K562 (cell line): ENCODE results near the gene FAM20C. TPM values are rescaled to one million over a fixed set of nuclear protein-coding genes. Genes with fewer than 3 reads are reported as not detected.

Experiments used
- ATAC-seq: fragments of 200-7000 bp; cut with Tn5 transposase; 3 replicates; pipeline ENCODE4 v1.9.1; 2020; ENCODE audit warnings: moderate library complexity
- BruUV-seq: library from RNA; stranded (reverse); fragments of 400-500 nt; replicated peaks from 2 replicates; lab custom pipeline; 2021; lab: Mats Ljungman, UMichigan
- CTCF ChIA-PET: fragments of 300-600 bp; formaldehyde crosslinking; extraction: SDS; loops from one replicate; lab custom pipeline; 2021; ENCODE audit warnings: low intra/inter-chr PET ratio; lab: Yijun Ruan, JAX
- POLR2A ChIA-PET: fragments of 300-600, 350-650 bp; sonication (Branson Sonifier 250); formaldehyde crosslinking; extraction: SDS; loops from one replicate; lab custom pipeline; 2021; ENCODE audit warnings: antibody characterized with exemption, inconsistent platforms; lab: Yijun Ruan, JAX
- DNase-seq, 4 experiments: peaks; one replicate each; pipeline versions ENCODE4 v3.0.0 to v3.0.0-alpha.2; 2011 to 2018; ENCODE audit warnings: low spot score in 3 of 4, mixed read lengths in 3 of 4; ENCODE audit errors: extremely low read depth in 1 of 4
- FAIRE-seq: peaks from 2 replicates; lab custom pipeline; 2011; peaks lifted over from hg19 to GRCh38; lab: Jason Lieb, UNC
- H2AFZ ChIP-seq: 2 replicates; pipeline ENCODE4 v1.6.0; 2011; ENCODE audit warnings: low read depth, low read length, control low read depth, inconsistent platforms
- H3K27ac ChIP-seq: fragments of 200-600 bp; 3 replicates; pipeline ENCODE4 v1.8.0; 2011; ENCODE audit warnings: low read depth, mild to moderate bottlenecking, control low read depth, inconsistent platforms, low read length, moderate library complexity, mixed read lengths; ENCODE audit errors: extremely low read depth
- H3K27me3 ChIP-seq, 2 experiments: fragments of 300-600 bp in 1 of 2; 2 replicates in 1 of 2; 3 replicates in 1 of 2; pipeline versions ENCODE4 v1.6.0 to v1.8.0; 2011; ENCODE audit warnings: inconsistent platforms in 2 of 2, low read length in 2 of 2, mild to moderate bottlenecking in 1 of 2, mixed read lengths in 1 of 2, moderate library complexity in 1 of 2; ENCODE audit not compliant: control insufficient read depth in 2 of 2, insufficient read depth in 2 of 2
- H3K36me3 ChIP-seq: fragments of 300-600 bp; 3 replicates; pipeline ENCODE4 v1.8.0; 2011; ENCODE audit warnings: mild to moderate bottlenecking, low read length, inconsistent platforms; ENCODE audit not compliant: control insufficient read depth, insufficient read depth
- H3K4me1 ChIP-seq, 2 experiments: fragments of 200-600 bp in 1 of 2; replicated peaks in 1 of 2; 2 replicates in 1 of 2; 3 replicates in 1 of 2; pipeline versions ENCODE4 v1.5.1 to v1.8.0; 2011; ENCODE audit warnings: inconsistent platforms in 2 of 2, low read length in 2 of 2, mild to moderate bottlenecking in 1 of 2, mixed read lengths in 1 of 2, moderate library complexity in 1 of 2; ENCODE audit not compliant: control insufficient read depth in 2 of 2, insufficient read depth in 2 of 2
- H3K4me2 ChIP-seq: 2 replicates; pipeline ENCODE4 v1.6.1; 2011; ENCODE audit warnings: low read length, control low read depth, inconsistent platforms, mixed read lengths; ENCODE audit not compliant: insufficient read depth
- H3K4me3 ChIP-seq: fragments of 200-600 bp; sonication (generic), shearing (Covaris generic); 2 replicates; pipeline ENCODE4 v1.5.1; 2016; ENCODE audit warnings: control low read depth, inconsistent platforms
- H3K79me2 ChIP-seq: fragments of 200-600 bp; 3 replicates; pipeline ENCODE4 v1.8.0; 2011; ENCODE audit warnings: low read length, inconsistent platforms; ENCODE audit not compliant: control insufficient read depth, insufficient read depth
- H3K9ac ChIP-seq, 2 experiments: 2 replicates each; pipeline versions ENCODE4 v1.6.0 to v1.6.1; 2011; ENCODE audit warnings: low read depth in 2 of 2, low read length in 2 of 2, control low read depth in 1 of 2, inconsistent platforms in 1 of 2, mild to moderate bottlenecking in 1 of 2, mixed read lengths in 1 of 2; ENCODE audit not compliant: insufficient read depth in 1 of 2
- H3K9me1 ChIP-seq: one replicate; pipeline ENCODE4 v1.6.0; 2011; ENCODE audit warnings: inconsistent platforms, mild to moderate bottlenecking, low read length, moderate library complexity; ENCODE audit not compliant: control insufficient read depth, insufficient read depth
- H3K9me3 ChIP-seq: replicated peaks from 2 replicates; pipeline ENCODE4 v1.5.1; 2011; ENCODE audit warnings: low read depth, low read length, inconsistent platforms; ENCODE audit not compliant: control insufficient read depth, insufficient read depth
- H4K20me1 ChIP-seq: replicated peaks from 2 replicates; pipeline ENCODE4 v1.6.1; 2011; ENCODE audit warnings: low read length, inconsistent platforms, mixed read lengths; ENCODE audit not compliant: control insufficient read depth, insufficient read depth
- ILF3 ChIP-seq: fragments of 450-650 bp; IDR thresholded peaks from 2 replicates; pipeline ENCODE4 v1.6.1; 2018; ENCODE audit warnings: antibody characterized with exemption, mild to moderate bottlenecking, moderate library complexity, borderline replicate concordance
- KLF13 ChIP-seq: fragments of 450-650 bp; IDR thresholded peaks from 2 replicates; pipeline ENCODE4 v1.6.1; 2016; ENCODE audit warnings: missing genetic modification characterization, low read depth, mild to moderate bottlenecking, missing compliant biosample characterization, moderate library complexity, borderline replicate concordance
- MED1 ChIP-seq: sonication (generic); formaldehyde crosslinking; IDR thresholded peaks from 2 replicates; pipeline ENCODE4 v1.8.1; 2023; ENCODE audit warnings: missing genetic modification reagents, borderline replicate concordance
- NFIC ChIP-seq: fragments of 450-650 bp; IDR thresholded peaks from 2 replicates; pipeline ENCODE4 v1.6.1; 2017; ENCODE audit warnings: mild to moderate bottlenecking, inconsistent platforms
- PTBP1 ChIP-seq: fragments of 200-400 bp; formaldehyde crosslinking; IDR thresholded peaks from 2 replicates; pipeline ENCODE4 v1.6.1; 2017; ENCODE audit warnings: low read depth, low read length
- RBBP5 ChIP-seq: fragments of 200-600 bp; sonication (generic); IDR thresholded peaks from 2 replicates; pipeline ENCODE4 v1.6.1; 2012; ENCODE audit warnings: borderline replicate concordance, mild to moderate bottlenecking, low read length, control low read depth, inconsistent platforms; ENCODE audit not compliant: insufficient read depth, poor library complexity, severe bottlenecking
- SMAD2 ChIP-seq: fragments of 150-350 bp; IDR thresholded peaks from 2 replicates; pipeline ENCODE4 v1.6.1; 2014; ENCODE audit warnings: low read depth, mild to moderate bottlenecking, low read length
- SMARCB1 ChIP-seq: IDR thresholded peaks from 2 replicates; pipeline ENCODE4 v1.6.1; 2011; ENCODE audit warnings: improper control_type of control experiment, low read depth; ENCODE audit not compliant: insufficient read length
- SMARCC2 ChIP-seq: fragments of 450-650 bp; IDR thresholded peaks from 2 replicates; pipeline ENCODE4 v1.6.1; 2017; ENCODE audit warnings: antibody characterized with exemption, moderate library complexity, mild to moderate bottlenecking, low read depth
- SREBF2 ChIP-seq: sonication (generic); formaldehyde crosslinking; IDR thresholded peaks from 2 replicates; pipeline ENCODE4 v1.4.0; 2020; ENCODE audit warnings: mild to moderate bottlenecking, missing genetic modification reagents
- ZBTB8A ChIP-seq: fragments of 450-650 bp; IDR thresholded peaks from 2 replicates; pipeline ENCODE4 v1.6.1; 2018; ENCODE audit warnings: mild to moderate bottlenecking, moderate library complexity; ENCODE audit not compliant: partially characterized antibody
- ZC3H8 ChIP-seq: fragments of 450-650 bp; IDR thresholded peaks from 2 replicates; pipeline ENCODE4 v1.6.1; 2017
- ZFP36 ChIP-seq: fragments of 150-350 bp; IDR thresholded peaks from 2 replicates; pipeline ENCODE4 v1.6.1; 2018; ENCODE audit warnings: low read length, low read depth; ENCODE audit not compliant: partially characterized antibody
- ZNF124 ChIP-seq: sonication (generic); formaldehyde crosslinking; IDR thresholded peaks from 2 replicates; pipeline ENCODE4 v1.8.1; 2022; ENCODE audit warnings: missing genetic modification reagents
- WGBS: fragments of 100-300 bp; shearing (Covaris generic); methylation state at CpG from one replicate; pipeline ENCODE4 v1.1.6; 2016; ENCODE audit warnings: low coverage, mixed read lengths; ENCODE audit not compliant: insufficient coverage; ENCODE audit errors: missing lambda C conversion rate; 5-methylcytosine and 5-hydroxymethylcytosine counted together
- in situ Hi-C: fragments of 300-500 bp; cut with MboI; formaldehyde crosslinking; loops from 4 replicates; pipeline ENCODE4 v1.15.0; 2018; ENCODE audit warnings: inconsistent platforms, mixed read lengths
- intact Hi-C: fragments of 100-400 bp; cut with micrococcal nuclease; formaldehyde crosslinking; loops from 2 replicates; pipeline ENCODE4 v1.14.2; 2022
- polyA plus RNA-seq, 8 experiments: library from polyadenylated mRNA; depleted of rRNA in 4 of 8; stranded (reverse) in 5 of 8; unstranded in 3 of 8; fragments of >200 nt; fragmentation: Nextera tagmentation in 2 of 8; fragmentation: Illumina TruSeq in 1 of 8; extraction: Ambion mirVana in 2 of 8; extraction: Trizol in 1 of 8; gene quantifications; 2 replicates each; pipeline versions ENCODE4 v1.2.1 to v1.2.3, GENCODE V29; 2011 to 2014; ENCODE audit warnings: inconsistent platforms in 1 of 8, missing spikeins in 1 of 8
- total RNA-seq, 7 experiments: library from RNA; depleted of rRNA in 6 of 7; stranded (reverse); fragments of >200 nt in 6 of 7; fragmentation: Illumina TruSeq in 2 of 7; extraction: Trizol in 2 of 7; gene quantifications; 2 replicates each; pipeline versions ENCODE4 v1.2.1 to v1.2.3, GENCODE V29; 2011 to 2021; ENCODE audit warnings: low replicate concordance in 1 of 7
- TF ChIP-seq, protein P1 (sequence below): sonication (generic); formaldehyde crosslinking; IDR thresholded peaks from 2 replicates; pipeline ENCODE4 v1.8.0; 2022; ENCODE audit warnings: missing genetic modification reagents, mild to moderate bottlenecking, borderline replicate concordance
- TF ChIP-seq, protein P2 (sequence below): fragments of 250-450 bp; sonication (Bioruptor Pico); IDR thresholded peaks from 2 replicates; pipeline ENCODE4 v1.4.0; 2020; ENCODE audit warnings: mild to moderate bottlenecking, moderate library complexity

FAM20C gene
- total and polyA plus RNA-seq, 9 of the 15 experiments (the other 6 are each of a cell fraction or from before 2014, with no cell fraction given) = 0.09 TPM; not detected in 8

DNA sequence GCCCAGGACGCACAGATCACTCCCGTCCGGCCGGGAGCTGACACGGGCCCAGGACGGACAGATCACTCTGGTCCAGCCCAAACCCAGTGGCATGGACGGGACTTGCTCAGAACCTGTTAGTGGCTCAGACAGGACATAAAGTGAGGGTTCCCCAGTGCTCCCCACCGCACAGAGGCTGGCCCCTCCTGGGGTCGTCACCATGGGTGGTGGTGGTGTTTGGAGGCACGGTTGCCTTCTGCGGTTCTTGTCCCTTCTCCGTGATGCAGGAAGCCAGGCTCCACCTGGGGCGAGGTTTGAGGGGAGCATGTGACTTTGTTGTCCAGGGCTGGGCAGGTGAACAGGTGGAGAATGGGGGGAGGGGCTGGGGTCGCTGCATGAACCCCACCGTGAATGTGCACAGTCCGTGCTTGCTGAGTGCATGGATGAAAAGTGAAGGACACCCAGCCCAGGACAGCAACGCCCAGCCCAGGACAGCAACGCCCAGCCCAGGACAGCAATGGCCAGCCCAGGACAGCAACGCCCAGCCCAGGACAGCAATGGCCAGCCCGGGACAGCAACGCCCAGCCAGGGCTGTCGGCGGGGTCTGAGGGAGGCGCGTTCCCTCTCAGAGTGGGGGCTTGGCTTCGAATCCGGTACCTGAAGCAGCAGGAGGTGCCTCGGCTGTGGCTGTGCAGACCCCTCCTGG is 26.7 kb downstream of the FAM20C start:
- ATAC-seq = no peak
- ChIA-PET CTCF (no interaction called here), POLR2A (no interaction called here)

More for the DNA sequence above, 26.7 kb downstream of the FAM20C start:
- H3K27me3 ChIP-seq = peaks cover 10 to 62% of the 10 kb centered on the region in 2 experiments; a peak in 4 of 5 replicates
- intact Hi-C loops (no loop called here), in situ Hi-C loops (no loop called here)
- no TSS peak for BruUV-seq
- H3K4me1 ChIP-seq = peaks cover 0 to 47% of the 10 kb centered on the region in 2 experiments; a peak in 3 of 5 replicates
- H3K9ac ChIP-seq = no peak overlapping the region
- H3K9me3 ChIP-seq = no peaks in the 10 kb centered on the region
- H2AFZ ChIP-seq = no peak overlapping the region
- no peak overlapping the region for H3K4me2 ChIP-seq
- H4K20me1 ChIP-seq = 0 out of 2 replicates have a peak, but pooled peaks cover 7% of the 10 kb centered on the region
- no peaks in the 10 kb centered on the region for H3K79me2 ChIP-seq
- TF ChIP-seq, protein P1, sequence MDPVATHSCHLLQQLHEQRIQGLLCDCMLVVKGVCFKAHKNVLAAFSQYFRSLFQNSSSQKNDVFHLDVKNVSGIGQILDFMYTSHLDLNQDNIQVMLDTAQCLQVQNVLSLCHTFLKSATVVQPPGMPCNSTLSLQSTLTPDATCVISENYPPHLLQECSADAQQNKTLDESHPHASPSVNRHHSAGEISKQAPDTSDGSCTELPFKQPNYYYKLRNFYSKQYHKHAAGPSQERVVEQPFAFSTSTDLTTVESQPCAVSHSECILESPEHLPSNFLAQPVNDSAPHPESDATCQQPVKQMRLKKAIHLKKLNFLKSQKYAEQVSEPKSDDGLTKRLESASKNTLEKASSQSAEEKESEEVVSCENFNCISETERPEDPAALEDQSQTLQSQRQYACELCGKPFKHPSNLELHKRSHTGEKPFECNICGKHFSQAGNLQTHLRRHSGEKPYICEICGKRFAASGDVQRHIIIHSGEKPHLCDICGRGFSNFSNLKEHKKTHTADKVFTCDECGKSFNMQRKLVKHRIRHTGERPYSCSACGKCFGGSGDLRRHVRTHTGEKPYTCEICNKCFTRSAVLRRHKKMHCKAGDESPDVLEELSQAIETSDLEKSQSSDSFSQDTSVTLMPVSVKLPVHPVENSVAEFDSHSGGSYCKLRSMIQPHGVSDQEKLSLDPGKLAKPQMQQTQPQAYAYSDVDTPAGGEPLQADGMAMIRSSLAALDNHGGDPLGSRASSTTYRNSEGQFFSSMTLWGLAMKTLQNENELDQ = no peak
- TF ChIP-seq SREBF2 (CRISPR knock-in tag) (no peak), SMARCC2 (no peak), ILF3 (no peak), ZNF124 (CRISPR knock-in tag) (no peak), KLF13 (tag) (no peak), ZFP36 (no peak), SMAD2 (no peak), PTBP1 (no peak), ZC3H8 (no peak), SMARCB1 (no peak), ZBTB8A (no peak), NFIC (no peak), MED1 (no peak), RBBP5 (no peak)
- TF ChIP-seq, protein P2, sequence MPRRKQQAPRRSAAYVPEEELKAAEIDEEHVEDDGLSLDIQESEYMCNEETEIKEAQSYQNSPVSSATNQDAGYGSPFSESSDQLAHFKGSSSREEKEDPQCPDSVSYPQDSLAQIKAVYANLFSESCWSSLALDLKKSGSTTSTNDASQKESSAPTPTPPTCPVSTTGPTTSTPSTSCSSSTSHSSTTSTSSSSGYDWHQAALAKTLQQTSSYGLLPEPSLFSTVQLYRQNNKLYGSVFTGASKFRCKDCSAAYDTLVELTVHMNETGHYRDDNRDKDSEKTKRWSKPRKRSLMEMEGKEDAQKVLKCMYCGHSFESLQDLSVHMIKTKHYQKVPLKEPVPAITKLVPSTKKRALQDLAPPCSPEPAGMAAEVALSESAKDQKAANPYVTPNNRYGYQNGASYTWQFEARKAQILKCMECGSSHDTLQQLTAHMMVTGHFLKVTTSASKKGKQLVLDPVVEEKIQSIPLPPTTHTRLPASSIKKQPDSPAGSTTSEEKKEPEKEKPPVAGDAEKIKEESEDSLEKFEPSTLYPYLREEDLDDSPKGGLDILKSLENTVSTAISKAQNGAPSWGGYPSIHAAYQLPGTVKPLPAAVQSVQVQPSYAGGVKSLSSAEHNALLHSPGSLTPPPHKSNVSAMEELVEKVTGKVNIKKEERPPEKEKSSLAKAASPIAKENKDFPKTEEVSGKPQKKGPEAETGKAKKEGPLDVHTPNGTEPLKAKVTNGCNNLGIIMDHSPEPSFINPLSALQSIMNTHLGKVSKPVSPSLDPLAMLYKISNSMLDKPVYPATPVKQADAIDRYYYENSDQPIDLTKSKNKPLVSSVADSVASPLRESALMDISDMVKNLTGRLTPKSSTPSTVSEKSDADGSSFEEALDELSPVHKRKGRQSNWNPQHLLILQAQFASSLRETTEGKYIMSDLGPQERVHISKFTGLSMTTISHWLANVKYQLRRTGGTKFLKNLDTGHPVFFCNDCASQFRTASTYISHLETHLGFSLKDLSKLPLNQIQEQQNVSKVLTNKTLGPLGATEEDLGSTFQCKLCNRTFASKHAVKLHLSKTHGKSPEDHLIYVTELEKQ = no peak
- TF ChIP-seq, all 486 proteins: peak for 0
- DNase-seq (no peak), FAIRE-seq (no peak)
- Histone ChIP-seq H3K27ac (no peak overlapping the region), H3K4me3 (no peak overlapping the region), H3K36me3 (no peaks in the 10 kb centered on the region), H3K9me1 (no peaks in the 10 kb centered on the region)
- 24% methylated on average over 17 of the region's 28 CpGs for WGBS
